ENCODE results near the gene GREB1. TPM values are rescaled to one million over a fixed set of nuclear protein-coding genes. Genes with fewer than 3 reads are reported as not detected.

The GREB1 gene
- total and polyA plus RNA-seq, 2 experiments from 2014 or later: 12.0 to 35.0 TPM

DNA sequence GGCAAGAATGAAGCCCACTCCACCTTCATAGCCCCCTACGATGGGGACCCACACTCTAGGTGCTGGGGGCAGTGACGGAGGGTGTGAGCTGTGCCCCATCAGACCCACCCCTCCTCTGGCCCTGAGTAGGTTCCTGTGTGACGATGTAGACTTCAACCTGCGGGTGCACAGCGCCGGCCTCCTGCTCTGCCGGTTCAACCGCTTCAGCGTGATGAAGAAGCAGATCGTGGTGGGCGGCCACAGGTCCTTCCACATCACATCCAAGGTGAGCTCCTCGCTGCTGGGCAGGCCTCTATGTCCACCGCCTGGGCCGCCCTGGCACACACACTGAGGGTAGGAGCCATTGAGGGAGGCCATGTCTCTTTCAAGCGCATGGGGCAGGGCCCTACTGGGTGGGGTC lies 101.3 kb downstream of the GREB1 start:
- Mint-ChIP-seq H3K4me3 (no peak overlapping the region), H3K36me3 (ENCODE audit: low read depth) (peaks cover 60% of the 10 kb centered on the region), H3K4me1 (peaks cover 5% of the 10 kb centered on the region; the same call in 2 of the 3 replicates), H3K9me3 (no peaks in the 10 kb centered on the region), H3K27ac (no peak overlapping the region), H3K27me3 (ENCODE audit: insufficient read depth, low read depth, poor library complexity) (peaks cover 8% of the 10 kb centered on the region)
- Histone ChIP-seq H3K4me3 (no peak overlapping the region), H3K27ac (ENCODE audit: low read depth) (no peak overlapping the region), H3K4me2 (no peak overlapping the region), H3K4me1 (ENCODE audit: insufficient read depth) (no peaks in the 10 kb centered on the region), H2AFZ (no peak overlapping the region), H3F3A (replicated peaks; ENCODE audit: low read depth) (no peaks in the 10 kb centered on the region), H3K9me2 (ENCODE audit: insufficient read depth) (no peaks in the 10 kb centered on the region), H3K27me3 (ENCODE audit: insufficient read depth) (no peaks in the 10 kb centered on the region), H3K36me3 (ENCODE audit: insufficient read depth) (peaks cover 16% of the 10 kb centered on the region), H4K20me1 (replicated peaks; ENCODE audit: insufficient read depth) (no peaks in the 10 kb centered on the region; the same call in 1 of the 2 replicates), H3K79me2 (replicated peaks; ENCODE audit: insufficient read depth) (no peaks in the 10 kb centered on the region)
- TF ChIP-seq ZNF114 (CRISPR knock-in tag; IDR thresholded peaks at IDR 0.05) (no peak), NANOG (IDR thresholded peaks at IDR 0.05; ENCODE audit: borderline replicate concordance) (no peak), POLR2AphosphoS5 (IDR thresholded peaks at IDR 0.05; ENCODE audit: low read depth) (no peak), ZNF331 (CRISPR knock-in tag; IDR thresholded peaks at IDR 0.05; ENCODE audit: low read depth) (no peak), JUNB (IDR thresholded peaks at IDR 0.05; ENCODE audit: unreplicated experiment) (no peak), EZH2phosphoT487 (IDR thresholded peaks at IDR 0.05; ENCODE audit: unreplicated experiment) (no peak), STAT1 (IDR thresholded peaks at IDR 0.05; ENCODE audit: unreplicated experiment) (no peak), CREB1 (CRISPR knock-in tag; IDR thresholded peaks at IDR 0.05; ENCODE audit: low read depth) (no peak)
- TF ChIP-seq, protein P1, sequence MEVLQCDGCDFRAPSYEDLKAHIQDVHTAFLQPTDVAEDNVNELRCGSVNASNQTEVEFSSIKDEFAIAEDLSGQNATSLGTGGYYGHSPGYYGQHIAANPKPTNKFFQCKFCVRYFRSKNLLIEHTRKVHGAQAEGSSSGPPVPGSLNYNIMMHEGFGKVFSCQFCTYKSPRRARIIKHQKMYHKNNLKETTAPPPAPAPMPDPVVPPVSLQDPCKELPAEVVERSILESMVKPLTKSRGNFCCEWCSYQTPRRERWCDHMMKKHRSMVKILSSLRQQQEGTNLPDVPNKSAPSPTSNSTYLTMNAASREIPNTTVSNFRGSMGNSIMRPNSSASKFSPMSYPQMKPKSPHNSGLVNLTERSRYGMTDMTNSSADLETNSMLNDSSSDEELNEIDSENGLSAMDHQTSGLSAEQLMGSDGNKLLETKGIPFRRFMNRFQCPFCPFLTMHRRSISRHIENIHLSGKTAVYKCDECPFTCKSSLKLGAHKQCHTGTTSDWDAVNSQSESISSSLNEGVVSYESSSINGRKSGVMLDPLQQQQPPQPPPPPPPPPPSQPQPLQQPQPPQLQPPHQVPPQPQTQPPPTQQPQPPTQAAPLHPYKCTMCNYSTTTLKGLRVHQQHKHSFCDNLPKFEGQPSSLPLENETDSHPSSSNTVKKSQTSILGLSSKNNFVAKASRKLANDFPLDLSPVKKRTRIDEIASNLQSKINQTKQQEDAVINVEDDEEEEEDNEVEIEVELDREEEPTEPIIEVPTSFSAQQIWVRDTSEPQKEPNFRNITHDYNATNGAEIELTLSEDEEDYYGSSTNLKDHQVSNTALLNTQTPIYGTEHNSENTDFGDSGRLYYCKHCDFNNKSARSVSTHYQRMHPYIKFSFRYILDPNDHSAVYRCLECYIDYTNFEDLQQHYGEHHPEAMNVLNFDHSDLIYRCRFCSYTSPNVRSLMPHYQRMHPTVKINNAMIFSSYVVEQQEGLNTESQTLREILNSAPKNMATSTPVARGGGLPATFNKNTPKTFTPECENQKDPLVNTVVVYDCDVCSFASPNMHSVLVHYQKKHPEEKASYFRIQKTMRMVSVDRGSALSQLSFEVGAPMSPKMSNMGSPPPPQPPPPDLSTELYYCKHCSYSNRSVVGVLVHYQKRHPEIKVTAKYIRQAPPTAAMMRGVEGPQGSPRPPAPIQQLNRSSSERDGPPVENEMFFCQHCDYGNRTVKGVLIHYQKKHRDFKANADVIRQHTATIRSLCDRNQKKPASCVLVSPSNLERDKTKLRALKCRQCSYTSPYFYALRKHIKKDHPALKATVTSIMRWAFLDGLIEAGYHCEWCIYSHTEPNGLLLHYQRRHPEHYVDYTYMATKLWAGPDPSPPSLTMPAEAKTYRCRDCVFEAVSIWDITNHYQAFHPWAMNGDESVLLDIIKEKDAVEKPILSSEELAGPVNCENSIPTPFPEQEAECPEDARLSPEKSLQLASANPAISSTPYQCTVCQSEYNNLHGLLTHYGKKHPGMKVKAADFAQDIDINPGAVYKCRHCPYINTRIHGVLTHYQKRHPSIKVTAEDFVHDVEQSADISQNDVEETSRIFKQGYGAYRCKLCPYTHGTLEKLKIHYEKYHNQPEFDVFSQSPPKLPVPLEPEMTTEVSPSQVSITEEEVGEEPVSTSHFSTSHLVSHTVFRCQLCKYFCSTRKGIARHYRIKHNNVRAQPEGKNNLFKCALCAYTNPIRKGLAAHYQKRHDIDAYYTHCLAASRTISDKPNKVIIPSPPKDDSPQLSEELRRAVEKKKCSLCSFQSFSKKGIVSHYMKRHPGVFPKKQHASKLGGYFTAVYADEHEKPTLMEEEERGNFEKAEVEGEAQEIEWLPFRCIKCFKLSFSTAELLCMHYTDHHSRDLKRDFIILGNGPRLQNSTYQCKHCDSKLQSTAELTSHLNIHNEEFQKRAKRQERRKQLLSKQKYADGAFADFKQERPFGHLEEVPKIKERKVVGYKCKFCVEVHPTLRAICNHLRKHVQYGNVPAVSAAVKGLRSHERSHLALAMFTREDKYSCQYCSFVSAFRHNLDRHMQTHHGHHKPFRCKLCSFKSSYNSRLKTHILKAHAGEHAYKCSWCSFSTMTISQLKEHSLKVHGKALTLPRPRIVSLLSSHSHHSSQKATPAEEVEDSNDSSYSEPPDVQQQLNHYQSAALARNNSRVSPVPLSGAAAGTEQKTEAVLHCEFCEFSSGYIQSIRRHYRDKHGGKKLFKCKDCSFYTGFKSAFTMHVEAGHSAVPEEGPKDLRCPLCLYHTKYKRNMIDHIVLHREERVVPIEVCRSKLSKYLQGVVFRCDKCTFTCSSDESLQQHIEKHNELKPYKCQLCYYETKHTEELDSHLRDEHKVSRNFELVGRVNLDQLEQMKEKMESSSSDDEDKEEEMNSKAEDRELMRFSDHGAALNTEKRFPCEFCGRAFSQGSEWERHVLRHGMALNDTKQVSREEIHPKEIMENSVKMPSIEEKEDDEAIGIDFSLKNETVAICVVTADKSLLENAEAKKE (CRISPR knock-in tag; IDR thresholded peaks at IDR 0.05): no peak
- TF ChIP-seq, protein P2, sequence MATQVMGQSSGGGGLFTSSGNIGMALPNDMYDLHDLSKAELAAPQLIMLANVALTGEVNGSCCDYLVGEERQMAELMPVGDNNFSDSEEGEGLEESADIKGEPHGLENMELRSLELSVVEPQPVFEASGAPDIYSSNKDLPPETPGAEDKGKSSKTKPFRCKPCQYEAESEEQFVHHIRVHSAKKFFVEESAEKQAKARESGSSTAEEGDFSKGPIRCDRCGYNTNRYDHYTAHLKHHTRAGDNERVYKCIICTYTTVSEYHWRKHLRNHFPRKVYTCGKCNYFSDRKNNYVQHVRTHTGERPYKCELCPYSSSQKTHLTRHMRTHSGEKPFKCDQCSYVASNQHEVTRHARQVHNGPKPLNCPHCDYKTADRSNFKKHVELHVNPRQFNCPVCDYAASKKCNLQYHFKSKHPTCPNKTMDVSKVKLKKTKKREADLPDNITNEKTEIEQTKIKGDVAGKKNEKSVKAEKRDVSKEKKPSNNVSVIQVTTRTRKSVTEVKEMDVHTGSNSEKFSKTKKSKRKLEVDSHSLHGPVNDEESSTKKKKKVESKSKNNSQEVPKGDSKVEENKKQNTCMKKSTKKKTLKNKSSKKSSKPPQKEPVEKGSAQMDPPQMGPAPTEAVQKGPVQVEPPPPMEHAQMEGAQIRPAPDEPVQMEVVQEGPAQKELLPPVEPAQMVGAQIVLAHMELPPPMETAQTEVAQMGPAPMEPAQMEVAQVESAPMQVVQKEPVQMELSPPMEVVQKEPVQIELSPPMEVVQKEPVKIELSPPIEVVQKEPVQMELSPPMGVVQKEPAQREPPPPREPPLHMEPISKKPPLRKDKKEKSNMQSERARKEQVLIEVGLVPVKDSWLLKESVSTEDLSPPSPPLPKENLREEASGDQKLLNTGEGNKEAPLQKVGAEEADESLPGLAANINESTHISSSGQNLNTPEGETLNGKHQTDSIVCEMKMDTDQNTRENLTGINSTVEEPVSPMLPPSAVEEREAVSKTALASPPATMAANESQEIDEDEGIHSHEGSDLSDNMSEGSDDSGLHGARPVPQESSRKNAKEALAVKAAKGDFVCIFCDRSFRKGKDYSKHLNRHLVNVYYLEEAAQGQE (IDR thresholded peaks at IDR 0.05; ENCODE audit: unreplicated experiment): no peak
- ATAC-seq: no peak
- DNase-seq (ENCODE audit: low spot score): no peak
